Epithelial cell of esophagus (primary cell): ENCODE measurements around the gene KCNK17.

Experiments
- DNase-seq: peaks from one replicate; pipeline ENCODE4 v3.0.0; 2010; ENCODE audit warnings: low read depth
- H3K4me3 ChIP-seq: 2 replicates; pipeline ENCODE4 v1.5.1; 2011; ENCODE audit warnings: mild to moderate bottlenecking, low read length, control low read depth
- CTCF ChIP-seq: IDR thresholded peaks from 2 replicates; pipeline ENCODE4 v1.5.1; 2011; ENCODE audit warnings: low read depth, mild to moderate bottlenecking, low read length, control low read depth, inconsistent platforms; ENCODE audit not compliant: insufficient read depth; ENCODE audit errors: missing control alignments

Gene KCNK17

GRCh38 chr6:39313526-39314272, 520 bp downstream of the KCNK17 start:
- H3K4me3 ChIP-seq, result no peak overlapping the region
- DNase-seq, result no peak
- no peak for TF ChIP-seq CTCF

GRCh38 chr6:39312912-39313525, 1.2 kb downstream of the KCNK17 start:
- no peak for TF ChIP-seq CTCF
- DNase-seq, result no peak
- no peak overlapping the region for H3K4me3 ChIP-seq

GRCh38 chr6:39310542-39310941, 3.7 kb downstream of the KCNK17 start:
- no peak overlapping the region for H3K4me3 ChIP-seq
- no peak for DNase-seq
- TF ChIP-seq CTCF, result no peak

- DNase-seq, result peak; percentile 69
- no peak overlapping the region for H3K4me3 ChIP-seq
- TF ChIP-seq CTCF, result peak; percentile 95
Observed at GRCh38 chr6:39309942-39310531, 4.2 kb downstream of the KCNK17 start.

- H3K4me3 ChIP-seq, result no peak overlapping the region
- no peak for TF ChIP-seq CTCF
- no peak for DNase-seq
Observed at GRCh38 chr6:39307462-39307861, 6.8 kb downstream of the KCNK17 start.

- H3K4me3 ChIP-seq, result no peak overlapping the region
- TF ChIP-seq CTCF, result no peak
- DNase-seq, result no peak
Observed at GRCh38 chr6:39304951-39305350, 9.3 kb downstream of the KCNK17 start.
